Ramos (cell line): ENCODE results near the gene TBC1D4.

Experiments
- in situ Hi-C: fragments of 300-500 bp; cut with MboI; formaldehyde crosslinking; loops from one replicate; pipeline ENCODE4 v1.14.3; 2022; ENCODE audit warnings: low sequenced_read_pairs; ENCODE audit not compliant: unreplicated experiment

TBC1D4 gene

GRCh38 chr13:75419656-75420055 lies 62.3 kb downstream of the TBC1D4 start:
- in situ Hi-C loops, result no loop called here

- in situ Hi-C loops, result no loop called here
Observed at GRCh38 chr13:75418997-75419396, 63.0 kb downstream of the TBC1D4 start.

GRCh38 chr13:75418186-75418843 lies 63.7 kb downstream of the TBC1D4 start:
- in situ Hi-C loops, result no loop called here

- in situ Hi-C loops, result no loop called here
Observed at GRCh38 chr13:75417656-75418055, 64.3 kb downstream of the TBC1D4 start.

- in situ Hi-C loops, result no loop called here
Observed at GRCh38 chr13:75417012-75417384, 65.0 kb downstream of the TBC1D4 start.

- in situ Hi-C loops, result no loop called here
Observed at GRCh38 chr13:75416327-75417011, 65.5 kb downstream of the TBC1D4 start.

- in situ Hi-C loops, result no loop called here
Observed at GRCh38 chr13:75415694-75416093, 66.3 kb downstream of the TBC1D4 start.

GRCh38 chr13:75415171-75415570 lies 66.8 kb downstream of the TBC1D4 start:
- in situ Hi-C loops, result no loop called here

- in situ Hi-C loops, result no loop called here
Observed at GRCh38 chr13:75414036-75414827, 67.7 kb downstream of the TBC1D4 start.

GRCh38 chr13:75411924-75412537 lies 69.9 kb downstream of the TBC1D4 start:
- in situ Hi-C loops, result no loop called here

- in situ Hi-C loops, result no loop called here
Observed at GRCh38 chr13:75410207-75410606, 71.8 kb downstream of the TBC1D4 start.

- in situ Hi-C loops, result no loop called here
Observed at GRCh38 chr13:75407998-75408397, 74.0 kb downstream of the TBC1D4 start.

GRCh38 chr13:75407473-75407872 lies 74.5 kb downstream of the TBC1D4 start:
- in situ Hi-C loops, result no loop called here

GRCh38 chr13:75405976-75406703 lies 75.8 kb downstream of the TBC1D4 start:
- in situ Hi-C loops, result no loop called here

GRCh38 chr13:75404726-75405125 lies 77.2 kb downstream of the TBC1D4 start:
- in situ Hi-C loops, result no loop called here

GRCh38 chr13:75402787-75403186 lies 79.2 kb downstream of the TBC1D4 start:
- in situ Hi-C loops, result no loop called here

GRCh38 chr13:75400775-75401174 lies 81.2 kb downstream of the TBC1D4 start:
- in situ Hi-C loops, result no loop called here

GRCh38 chr13:75399879-75400217 lies 82.1 kb downstream of the TBC1D4 start:
- in situ Hi-C loops, result no loop called here

- in situ Hi-C loops, result no loop called here
Observed at GRCh38 chr13:75399168-75399878, 82.6 kb downstream of the TBC1D4 start.

GRCh38 chr13:75398072-75398471 lies 83.9 kb downstream of the TBC1D4 start:
- in situ Hi-C loops, result no loop called here
